H1 (cell line): ENCODE results near the gene HIVEP3. TPM values are rescaled to one million over a fixed set of nuclear protein-coding genes. Genes with fewer than 3 reads are reported as not detected.

Experiments used
- CTCF ChIA-PET: fragments of 300-600 bp; sonication (Branson Sonifier 250); formaldehyde crosslinking; loops from one replicate; lab custom pipeline; 2021; ENCODE audit not compliant: partially characterized antibody; lab: Charles Lee
- POLR2A ChIA-PET: fragments of 300-600 bp; sonication (Branson Sonifier 250); formaldehyde crosslinking; loops from one replicate; lab custom pipeline; 2021; ENCODE audit warnings: inconsistent platforms; ENCODE audit not compliant: partially characterized antibody; lab: Charles Lee
- DNase-seq, 2 experiments: peaks; one replicate each; pipeline versions ENCODE4 v3.0.0 to v3.0.0-alpha.2; 2010 to 2022; ENCODE audit warnings: low spot score in 2 of 2, low read depth in 1 of 2, mixed read lengths in 1 of 2
- FAIRE-seq: peaks from 2 replicates; lab custom pipeline; 2011; peaks lifted over from hg19 to GRCh38; lab: Jason Lieb, UNC
- H2AFZ ChIP-seq: 2 replicates; pipeline ENCODE4 v1.8.1; 2012; ENCODE audit warnings: low read length, inconsistent platforms
- H2AK5ac ChIP-seq: 2 replicates; pipeline ENCODE4 v1.6.1; 2013; ENCODE audit warnings: low read depth, low read length
- H2BK120ac ChIP-seq: replicated peaks from 2 replicates; pipeline ENCODE3; 2013; ENCODE audit warnings: low read depth, low read length, inconsistent platforms
- H2BK12ac ChIP-seq: 2 replicates; pipeline ENCODE4 v1.6.1; 2013; ENCODE audit warnings: low read depth, low read length
- H2BK15ac ChIP-seq: 2 replicates; pipeline ENCODE4 v1.6.1; 2013; ENCODE audit warnings: low read length
- H2BK20ac ChIP-seq: 2 replicates; pipeline ENCODE4 v1.6.1; 2013; ENCODE audit warnings: low read length
- H2BK5ac ChIP-seq: 2 replicates; pipeline ENCODE4 v1.6.1; 2013; ENCODE audit warnings: low read depth, low read length
- H3K14ac ChIP-seq: 2 replicates; pipeline ENCODE4 v1.6.1; 2013; ENCODE audit warnings: inconsistent platforms; ENCODE audit not compliant: insufficient read length
- H3K18ac ChIP-seq: 2 replicates; pipeline ENCODE4 v1.6.1; 2013; ENCODE audit warnings: low read length; ENCODE audit errors: extremely low read depth
- H3K23ac ChIP-seq: 2 replicates; pipeline ENCODE4 v1.6.1; 2013; ENCODE audit warnings: inconsistent platforms; ENCODE audit not compliant: insufficient read length
- H3K23me2 ChIP-seq: 2 replicates; pipeline ENCODE4 v1.6.1; 2013; ENCODE audit warnings: low read depth, low read length
- H3K27ac ChIP-seq: 2 replicates; pipeline ENCODE4 v1.6.1; 2011; ENCODE audit warnings: low read depth, low read length, inconsistent platforms
- H3K27me3 ChIP-seq, 4 experiments: replicated peaks in 1 of 4; 1 replicate in 1 of 4; 2 replicates in 3 of 4; pipeline versions ENCODE4 v1.6.1 to v1.8.1; 2011 to 2013; ENCODE audit warnings: low read length in 3 of 4, mild to moderate bottlenecking in 3 of 4, inconsistent platforms in 2 of 4, mixed read lengths in 2 of 4, moderate library complexity in 1 of 4; ENCODE audit not compliant: control insufficient read depth in 3 of 4, insufficient read depth in 3 of 4; ENCODE audit errors: extremely low read depth in 1 of 4
- H3K36me3 ChIP-seq, 4 experiments: 2 replicates each; pipeline versions ENCODE4 v1.6.1 to v1.8.1; 2011 to 2013; ENCODE audit warnings: mild to moderate bottlenecking in 4 of 4, low read length in 3 of 4, moderate library complexity in 2 of 4, control low read depth in 1 of 4, inconsistent platforms in 1 of 4; ENCODE audit not compliant: insufficient read depth in 4 of 4, control insufficient read depth in 2 of 4
- H3K4ac ChIP-seq: replicated peaks from 2 replicates; pipeline ENCODE3; 2013; ENCODE audit warnings: low read length, low read depth, mixed read lengths, inconsistent platforms; ENCODE audit not compliant: insufficient read length
- H3K4me1 ChIP-seq, 4 experiments: replicated peaks in 1 of 4; 1 replicate in 1 of 4; 2 replicates in 3 of 4; pipeline versions ENCODE4 v1.6.1 to v1.8.1; 2011 to 2013; ENCODE audit warnings: low read length in 3 of 4, inconsistent platforms in 2 of 4, mixed read lengths in 1 of 4; ENCODE audit not compliant: insufficient read depth in 4 of 4, control insufficient read depth in 3 of 4
- H3K4me2 ChIP-seq, 2 experiments: 2 replicates each; pipeline versions ENCODE4 v1.6.1 to v1.8.1; 2011 to 2013; ENCODE audit warnings: low read depth in 2 of 2, low read length in 2 of 2, control low read depth in 1 of 2, inconsistent platforms in 1 of 2, mild to moderate bottlenecking in 1 of 2; ENCODE audit not compliant: insufficient read depth in 1 of 2
- H3K4me3 ChIP-seq, 4 experiments: fragments of 200-600, 300-600 bp in 1 of 4; sonication (generic), shearing (Covaris generic), sonication (Bioruptor Twin) in 1 of 4; 2 replicates each; pipeline versions ENCODE4 v1.5.1 to v1.8.1; 2011 to 2016; ENCODE audit warnings: low read length in 4 of 4, low read depth in 3 of 4, control low read depth in 2 of 4, inconsistent platforms in 2 of 4, mild to moderate bottlenecking in 2 of 4, mixed read lengths in 1 of 4, moderate library complexity in 1 of 4; ENCODE audit not compliant: insufficient read depth in 2 of 4; ENCODE audit errors: extremely low read depth in 1 of 4
- H3K56ac ChIP-seq: replicated peaks from 2 replicates; pipeline ENCODE3; 2013; ENCODE audit warnings: low read depth, mild to moderate bottlenecking, mixed read lengths, low read length, inconsistent platforms; ENCODE audit not compliant: insufficient read length
- H3K79me1 ChIP-seq: 2 replicates; pipeline ENCODE4 v1.6.1; 2013; ENCODE audit warnings: low read depth, low read length, control low read depth
- H3K79me2 ChIP-seq, 2 experiments: 2 replicates each; pipeline versions ENCODE4 v1.6.1 to v1.8.1; 2012 to 2013; ENCODE audit warnings: low read length in 2 of 2, mild to moderate bottlenecking in 2 of 2, inconsistent platforms in 1 of 2; ENCODE audit not compliant: insufficient read depth in 2 of 2, control insufficient read depth in 1 of 2
- H3K9ac ChIP-seq, 4 experiments: replicated peaks in 1 of 4; 1 replicate in 1 of 4; 2 replicates in 3 of 4; pipeline versions ENCODE4 v1.6.1 to v1.8.1; 2011 to 2013; ENCODE audit warnings: low read depth in 3 of 4, low read length in 3 of 4, control low read depth in 2 of 4, mild to moderate bottlenecking in 2 of 4, moderate library complexity in 2 of 4, inconsistent platforms in 1 of 4; ENCODE audit errors: extremely low read depth in 1 of 4
- H3K9me3 ChIP-seq, 2 experiments: 2 replicates each; pipeline versions ENCODE4 v1.6.1 to v1.8.1; 2012 to 2013; ENCODE audit warnings: mild to moderate bottlenecking in 2 of 2, moderate library complexity in 2 of 2, control low read depth in 1 of 2, inconsistent platforms in 1 of 2, low read depth in 1 of 2, low read length in 1 of 2, mixed read lengths in 1 of 2; ENCODE audit not compliant: insufficient read depth in 2 of 2
- H4K20me1 ChIP-seq, 2 experiments: replicated peaks in 1 of 2; 2 replicates each; pipeline versions ENCODE3 to v1.8.1; 2011 to 2013; ENCODE audit warnings: inconsistent platforms in 2 of 2, low read length in 2 of 2, mild to moderate bottlenecking in 1 of 2; ENCODE audit not compliant: insufficient read depth in 2 of 2, control insufficient read depth in 1 of 2
- H4K5ac ChIP-seq: 2 replicates; pipeline ENCODE4 v1.6.1; 2013; ENCODE audit warnings: low read length, low read depth, mixed read lengths, inconsistent platforms; ENCODE audit not compliant: insufficient read length
- H4K8ac ChIP-seq: 2 replicates; pipeline ENCODE4 v1.8.0; 2013; ENCODE audit warnings: mild to moderate bottlenecking, moderate library complexity, low read length, inconsistent platforms; ENCODE audit not compliant: insufficient read depth; ENCODE audit errors: extremely low read depth
- H4K91ac ChIP-seq: replicated peaks from 2 replicates; pipeline ENCODE3; 2013; ENCODE audit warnings: low read length, mixed read lengths, inconsistent platforms; ENCODE audit not compliant: insufficient read length
- MAX ChIP-seq: IDR thresholded peaks from 2 replicates; pipeline ENCODE4 v1.6.1; 2012; ENCODE audit warnings: inconsistent platforms
- USF2 ChIP-seq: IDR thresholded peaks from 2 replicates; pipeline ENCODE4 v1.6.1; 2011; ENCODE audit warnings: low read length, improper control_type of control experiment
- WGBS, 2 experiments: shearing (Covaris generic) in 1 of 2; methylation state at CpG; one replicate each; pipeline versions ENCODE4 v1.1.6 to v1.1.7; 2013 to 2015; ENCODE audit warnings: low lambda C conversion rate in 2 of 2, mixed read lengths in 2 of 2, inconsistent platforms in 1 of 2, low coverage in 1 of 2, missing lambda C conversion rate in 1 of 2; ENCODE audit not compliant: insufficient replicate concordance in 2 of 2, insufficient coverage in 1 of 2, insufficient read length in 1 of 2; ENCODE audit errors: extremely low coverage in 1 of 2, missing lambda C conversion rate in 1 of 2; 5-methylcytosine and 5-hydroxymethylcytosine counted together
- polyA plus RNA-seq, 7 experiments: library from polyadenylated mRNA; depleted of rRNA in 3 of 7; stranded (reverse) in 5 of 7; unstranded in 2 of 7; fragments of >200 nt in 5 of 7; fragments of 200-250 nt in 2 of 7; gene quantifications; 1 replicate in 5 of 7; 2 replicates in 1 of 7; 4 replicates in 1 of 7; pipeline versions ENCODE4 v1.2.1 to v1.2.3, GENCODE V29; 2011 to 2013; ENCODE audit warnings: missing spikeins in 2 of 7, mixed read lengths in 2 of 7
- total RNA-seq: library from RNA; stranded (reverse); fragmentation: NEBNext Ultra II Directional; extraction: Animal tissue kit (Norgen Biotek cat#: 25700); gene quantifications from 2 replicates; pipeline ENCODE4 v1.2.1, GENCODE V29; 2021

Gene HIVEP3
- total and polyA plus RNA-seq, 2 of the 8 experiments (the other 6 are each of a cell fraction or from before 2014, with no cell fraction given) = 0.24 to 0.69 TPM

DNA sequence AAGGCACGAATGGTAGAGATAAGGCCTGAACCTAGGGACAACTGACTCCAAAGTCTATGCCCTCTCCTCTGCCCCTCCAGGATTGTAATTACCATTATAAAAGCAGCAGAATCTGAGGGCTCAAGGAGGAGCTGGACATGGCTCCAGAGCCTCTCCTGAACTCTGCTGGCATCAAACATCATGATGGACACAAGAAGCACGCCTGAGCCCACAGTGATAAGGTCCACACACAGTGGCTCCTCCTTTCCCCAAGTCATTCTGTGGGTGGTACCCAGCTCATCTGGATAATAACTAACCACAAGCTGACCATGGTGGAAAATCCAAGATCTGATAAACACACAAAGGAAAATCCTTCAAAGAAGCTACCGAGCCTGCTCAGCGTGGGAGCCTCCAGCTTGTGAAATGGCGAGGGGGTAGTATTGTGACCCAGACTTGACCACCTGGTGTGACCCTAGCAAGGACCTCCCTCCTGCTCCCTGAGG lies 85.2 kb downstream of the HIVEP3 start:
- no peak for DNase-seq
- Histone ChIP-seq H3K36me3 (no peaks in the 10 kb centered on the region), H3K9ac (no peak overlapping the region), H2BK5ac (no peak overlapping the region), H4K91ac (no peak overlapping the region), H3K27ac (no peak overlapping the region)
- ChIA-PET CTCF (interaction anchor here (0.6 to 2.1 kb wide), 3 partner anchors 12 to 135 kb away, joined by 3 to 7 read pairs (median 3); no protein-coding TSS in a partner anchor), POLR2A (interaction anchor here (0.6 kb wide), 1 partner anchor 111 kb away, joined by 3 read pairs; no protein-coding TSS in a partner anchor)
- FAIRE-seq = no peak
- TF ChIP-seq MAX = no peak
- TF ChIP-seq USF2 = no peak
- TF ChIP-seq, all 59 proteins: peak for 0
- H3K23ac ChIP-seq = no peak overlapping the region
- no peak overlapping the region for H3K4ac ChIP-seq
- no peak overlapping the region for H3K18ac ChIP-seq
- no peaks in the 10 kb centered on the region for H3K27me3 ChIP-seq
- no peak overlapping the region for H3K56ac ChIP-seq
- H3K79me1 ChIP-seq = no peaks in the 10 kb centered on the region
- H3K23me2 ChIP-seq = no peaks in the 10 kb centered on the region
- no peak overlapping the region for H2BK12ac ChIP-seq
- WGBS, 2 experiments = 85% methylated on average over 5 of the region's 5 CpGs; no CpG with 5 or more reads in 1 of the 2 experiments
- no peak overlapping the region for H4K5ac ChIP-seq
- no peak overlapping the region for H2BK15ac ChIP-seq
- H3K9me3 ChIP-seq = no peaks in the 10 kb centered on the region
- H4K8ac ChIP-seq = no peak overlapping the region
- no peaks in the 10 kb centered on the region for H3K79me2 ChIP-seq
- H3K4me3 ChIP-seq = no peak overlapping the region
- no peak overlapping the region for H2BK120ac ChIP-seq
- no peak overlapping the region for H2BK20ac ChIP-seq
- no peaks in the 10 kb centered on the region for H4K20me1 ChIP-seq
- H3K14ac ChIP-seq = no peak overlapping the region
- no peak overlapping the region for H2AK5ac ChIP-seq
- no peaks in the 10 kb centered on the region for H3K4me1 ChIP-seq
- no peak overlapping the region for H2AFZ ChIP-seq
- H3K4me2 ChIP-seq = no peak overlapping the region
